GM21390 (cell line): ENCODE measurements around the gene RPS29.
A peak's percentile ranks its signal among the peaks of the same experiment; 100 is the strongest.
"Not testable (repeated sequence)": the region's sequence is repeated elsewhere in the genome, so short reads cannot be mapped to it uniquely, and the experiment has no call there.

Experiments used
- ATAC-seq: cut with Tn5 transposase; IDR thresholded peaks from one replicate; pipeline ENCODE4 v1.9.1; 2021; ENCODE audit not compliant: unreplicated experiment

RPS29 gene

DNA sequence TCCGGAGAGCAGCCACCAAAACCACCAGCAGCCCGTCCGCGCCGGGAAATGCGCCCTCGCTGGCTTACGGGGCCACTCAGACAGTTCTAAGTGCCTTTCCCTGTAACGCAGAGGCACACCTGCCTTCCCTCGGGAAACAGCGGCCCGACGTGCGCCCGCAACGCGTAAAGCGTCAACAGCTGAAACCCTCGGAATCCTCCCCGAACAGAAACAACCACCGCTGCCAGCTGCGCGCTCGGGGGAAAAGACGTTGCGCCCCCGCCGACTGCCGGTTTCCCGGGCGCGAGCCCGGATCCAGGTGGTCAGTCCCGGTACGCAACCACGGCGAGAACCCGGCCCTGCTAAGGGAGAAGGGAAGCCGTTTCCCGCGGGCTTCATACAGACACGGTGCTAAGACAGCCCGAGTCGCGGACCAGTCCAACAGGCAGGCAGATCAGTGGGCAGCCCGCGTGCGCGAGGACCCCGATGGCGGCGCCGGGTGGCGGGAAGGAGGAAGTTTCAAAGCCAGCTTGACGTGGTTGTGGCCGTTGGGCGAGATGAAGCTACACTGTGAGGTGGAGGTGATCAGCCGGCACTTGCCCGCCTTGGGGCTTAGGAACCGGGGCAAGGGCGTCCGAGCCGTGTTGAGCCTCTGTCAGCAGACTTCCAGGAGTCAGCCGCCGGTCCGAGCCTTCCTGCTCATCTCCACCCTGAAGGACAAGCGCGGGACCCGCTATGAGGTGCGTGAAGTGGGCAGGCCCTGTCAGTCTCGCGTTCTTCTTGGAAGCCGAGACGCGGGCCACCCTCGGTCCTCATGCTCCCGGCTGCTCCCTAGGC lies 12.5 kb upstream of the RPS29 start, which contains the start of gene LRR1:
Gene LRR1, plus strand, starts transcription at position 456 of the 816 bp plus-strand sequence. Its CDS starts 81 bp downstream, at position 537.
- ATAC-seq, result peak; percentile 47

DNA sequence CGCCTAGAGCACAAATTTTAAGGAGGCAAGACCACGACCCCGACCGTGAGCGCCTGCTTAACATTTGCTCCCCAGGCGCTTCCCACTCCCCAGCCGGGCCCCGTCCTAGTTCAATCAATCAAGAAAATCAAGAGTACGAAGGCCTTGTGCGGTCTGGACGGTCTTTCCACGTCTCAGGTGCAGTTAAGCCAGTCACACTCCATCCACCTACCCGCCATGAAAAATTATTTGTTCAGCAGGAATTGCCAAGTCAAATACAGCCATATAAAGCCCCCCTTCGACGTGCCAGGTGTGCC lies 12.0 kb upstream of the RPS29 start:
- no peak for ATAC-seq

DNA sequence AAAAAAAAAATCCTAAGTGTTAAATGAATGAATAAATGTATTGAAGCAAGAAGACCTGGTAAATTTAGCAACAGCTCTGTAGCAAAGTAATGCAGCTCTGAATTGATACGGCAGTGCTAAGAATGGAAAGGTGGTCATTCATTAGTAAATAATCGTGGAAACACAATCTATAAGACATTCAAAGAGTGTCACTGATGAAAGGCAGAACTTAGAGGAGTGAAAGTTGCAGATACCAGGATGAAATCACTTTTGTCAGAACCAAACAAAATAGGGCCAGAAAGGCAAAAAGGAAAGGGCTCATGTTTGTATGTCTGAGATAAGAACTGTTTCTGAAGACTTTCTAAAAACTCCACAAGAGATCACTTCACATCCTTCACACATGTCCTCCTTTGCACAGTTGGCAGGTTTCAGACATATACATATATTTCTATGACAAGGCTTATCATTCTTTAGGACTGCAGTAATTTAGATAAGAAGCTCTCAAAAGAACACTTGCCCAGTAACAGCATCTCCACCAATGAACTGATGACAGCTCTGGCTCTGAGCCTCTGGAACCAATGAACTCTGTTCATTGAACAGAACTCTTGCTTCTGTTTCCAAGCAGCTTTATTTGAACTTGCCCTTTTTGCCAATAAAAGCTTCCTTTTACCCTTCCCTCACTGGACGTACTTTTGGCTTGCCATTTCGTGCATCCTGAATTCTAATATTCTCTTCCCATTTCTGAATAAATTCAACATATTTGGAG lies 8.3 kb upstream of the RPS29 start:
- ATAC-seq, result no peak

DNA sequence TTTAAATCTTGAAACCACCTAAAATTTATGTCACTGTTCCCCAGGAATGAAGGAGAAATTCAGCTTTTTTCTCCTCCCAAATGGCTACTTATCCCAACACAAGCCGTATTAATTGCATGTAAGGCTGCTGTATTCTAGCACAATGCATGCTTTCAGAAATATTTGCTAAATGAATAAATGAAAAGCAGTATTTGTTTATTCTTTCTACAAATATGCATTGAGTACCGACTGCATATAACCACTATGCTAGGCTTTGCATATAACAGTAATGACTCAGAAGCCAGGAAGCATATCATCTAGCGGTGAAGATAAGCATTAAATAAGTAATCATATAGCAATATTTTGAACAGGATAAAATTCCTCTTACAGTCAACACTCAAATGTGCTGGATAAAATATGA lies 6.8 kb upstream of the RPS29 start:
- ATAC-seq, result no peak

DNA sequence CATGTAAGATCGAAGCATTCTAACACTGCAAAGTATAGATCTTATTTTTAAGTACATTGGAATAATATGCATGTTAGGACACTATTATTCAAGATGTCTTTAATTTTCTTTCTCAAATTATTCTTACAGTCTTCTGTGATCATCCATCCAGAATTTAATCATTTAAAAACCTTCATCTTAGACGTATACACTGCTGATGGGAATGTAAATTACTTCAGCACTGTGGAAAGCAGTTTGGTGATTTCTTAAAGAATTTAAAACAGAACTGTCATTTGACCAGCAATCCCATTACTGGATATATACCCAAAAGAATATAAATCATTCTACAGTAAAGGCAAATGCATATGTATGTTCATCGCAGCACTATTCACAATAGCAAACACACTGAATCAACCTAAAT lies 3.2 kb upstream of the RPS29 start:
- ATAC-seq, result no peak

DNA sequence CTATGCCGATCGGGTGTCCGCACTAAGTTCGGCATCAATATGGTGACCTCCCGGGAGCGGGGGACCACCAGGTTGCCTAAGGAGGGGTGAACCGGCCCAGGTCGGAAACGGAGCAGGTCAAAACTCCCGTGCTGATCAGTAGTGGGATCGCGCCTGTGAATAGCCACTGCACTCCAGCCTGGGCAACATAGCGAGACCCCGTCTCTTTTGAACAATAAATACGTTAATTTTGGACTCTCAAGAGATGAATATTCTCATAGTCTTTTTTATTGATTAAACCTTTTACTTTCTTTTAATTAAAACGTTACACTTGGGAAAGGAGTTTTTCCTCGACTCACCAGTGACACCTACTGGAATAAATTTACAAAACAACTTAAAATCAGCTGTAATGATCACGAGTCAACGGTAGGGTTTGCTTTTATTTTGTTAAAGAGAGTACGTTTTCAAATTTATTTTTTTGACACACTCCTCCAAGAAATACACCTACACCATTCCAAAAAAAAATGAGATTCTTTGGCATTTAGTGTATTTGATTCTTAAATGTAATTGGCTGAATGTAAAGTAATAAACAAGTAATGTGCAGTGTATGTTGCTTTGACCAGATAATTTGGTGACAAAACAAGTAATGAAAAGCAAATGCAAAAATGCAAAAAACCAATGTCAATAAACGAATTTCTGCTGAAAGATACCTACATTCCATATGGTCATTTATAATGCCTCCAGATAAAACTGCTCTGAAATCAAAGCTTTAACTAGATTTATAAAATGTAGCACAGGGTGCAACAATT lies 687 bp upstream of the RPS29 start:
- ATAC-seq, result peak; percentile 29

DNA sequence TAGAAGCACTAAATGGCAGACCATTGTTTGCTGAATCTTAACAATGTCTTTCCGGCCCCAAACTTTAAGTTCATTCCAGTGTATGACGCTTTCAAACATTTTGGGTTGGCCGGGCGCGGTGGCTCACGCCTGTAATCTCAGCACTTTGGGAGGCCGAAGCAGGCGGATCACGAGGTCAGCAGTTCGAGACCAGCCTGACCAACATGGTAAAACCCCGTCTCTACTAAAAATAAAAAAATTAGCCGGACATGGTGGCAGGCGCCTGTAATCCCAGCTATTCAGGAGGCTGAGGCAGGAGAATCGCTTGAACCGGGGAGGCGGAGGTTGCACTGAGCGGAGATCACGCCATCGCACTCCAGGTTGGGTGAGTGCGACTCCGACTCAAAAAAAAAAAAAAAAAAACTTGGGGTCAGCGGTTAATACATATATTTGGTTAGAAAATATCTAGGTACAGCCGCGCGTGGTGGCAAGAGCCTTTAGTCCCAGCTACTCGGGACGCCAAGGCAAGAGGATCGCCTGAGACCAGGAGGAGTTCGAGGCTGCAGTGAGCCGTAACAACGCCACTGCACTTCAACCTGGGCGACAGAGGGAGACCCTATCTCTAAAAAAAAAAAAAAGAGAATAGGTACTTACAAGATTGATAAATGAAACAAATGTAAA lies 1.1 kb downstream of the RPS29 start:
- ATAC-seq, result not testable (repeated sequence)

DNA sequence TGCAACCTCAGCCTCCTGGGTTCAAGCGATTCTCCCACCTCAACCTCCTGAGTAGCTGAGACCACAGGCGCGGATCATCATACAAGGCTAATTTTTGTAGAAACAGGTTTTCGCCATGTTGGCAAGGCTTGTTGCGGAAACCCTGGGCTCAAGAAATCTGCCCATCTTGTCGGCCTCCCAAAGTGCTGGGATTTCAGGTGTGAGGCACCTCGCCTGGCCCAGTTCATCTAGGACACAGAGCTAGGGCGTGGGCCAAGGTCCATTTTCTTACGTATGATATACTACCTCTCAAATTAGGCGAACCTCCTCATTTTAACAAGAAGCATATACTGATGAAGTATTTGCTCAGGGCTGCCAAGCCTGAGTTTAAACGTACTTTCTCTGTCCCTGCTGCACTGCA lies 2.1 kb downstream of the RPS29 start:
- ATAC-seq, result no peak

DNA sequence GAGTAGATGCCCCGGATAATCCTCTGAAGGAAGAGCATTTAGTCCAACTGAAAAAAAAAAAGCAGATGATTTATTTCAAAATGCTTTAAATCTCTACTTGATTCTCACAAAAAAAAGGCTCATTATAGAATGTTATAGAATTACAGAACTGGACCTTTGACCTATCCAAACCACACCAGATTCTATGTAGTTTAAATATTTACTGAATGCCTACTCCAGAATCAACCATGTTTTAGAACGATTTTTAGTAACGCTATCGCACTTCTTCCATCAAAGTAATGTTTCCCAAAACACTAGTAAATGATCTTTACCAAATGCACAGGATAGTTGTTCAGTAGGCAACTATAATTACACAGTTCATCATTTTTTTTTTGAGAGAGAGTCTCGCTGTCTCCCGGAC lies 2.6 kb downstream of the RPS29 start:
- ATAC-seq, result no peak

DNA sequence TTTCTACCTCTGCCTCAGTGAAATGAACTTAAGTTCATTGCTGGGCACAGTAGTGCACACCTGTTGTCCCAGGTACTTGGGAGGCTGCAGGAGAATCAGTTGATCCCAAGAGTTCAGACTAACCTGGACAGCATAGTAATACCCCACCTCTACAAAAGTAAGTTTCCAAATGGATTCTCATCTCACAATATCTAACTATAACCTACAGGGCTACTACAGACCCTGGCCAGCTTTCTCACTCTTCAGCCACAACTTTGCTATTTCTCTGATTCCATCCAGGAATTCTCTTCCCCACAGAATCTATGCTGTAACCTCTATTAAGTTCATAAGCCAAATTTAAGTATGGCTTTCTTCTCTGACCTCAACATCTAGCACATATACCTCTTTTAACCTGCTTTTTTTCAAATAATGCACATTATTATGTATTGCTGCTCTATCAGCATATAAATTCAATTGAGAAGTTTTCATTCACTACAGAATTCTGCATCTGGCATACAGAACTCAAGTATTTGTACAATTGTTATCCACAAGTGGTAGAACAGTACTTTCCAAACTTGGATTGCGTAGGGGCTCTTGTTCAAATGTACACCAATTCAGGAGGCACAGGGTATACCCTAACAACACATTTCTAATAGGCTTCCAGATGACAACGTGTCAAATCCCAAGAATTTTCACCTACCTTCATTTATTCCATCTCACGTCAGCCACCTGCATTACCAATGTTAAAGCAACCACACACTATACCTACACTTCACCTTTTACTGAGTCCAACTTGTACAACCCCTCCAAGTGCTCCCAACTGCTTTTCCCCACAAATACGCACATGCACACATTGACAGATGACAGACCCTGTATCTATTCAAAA lies 3.8 kb downstream of the RPS29 start:
- no peak for ATAC-seq

DNA sequence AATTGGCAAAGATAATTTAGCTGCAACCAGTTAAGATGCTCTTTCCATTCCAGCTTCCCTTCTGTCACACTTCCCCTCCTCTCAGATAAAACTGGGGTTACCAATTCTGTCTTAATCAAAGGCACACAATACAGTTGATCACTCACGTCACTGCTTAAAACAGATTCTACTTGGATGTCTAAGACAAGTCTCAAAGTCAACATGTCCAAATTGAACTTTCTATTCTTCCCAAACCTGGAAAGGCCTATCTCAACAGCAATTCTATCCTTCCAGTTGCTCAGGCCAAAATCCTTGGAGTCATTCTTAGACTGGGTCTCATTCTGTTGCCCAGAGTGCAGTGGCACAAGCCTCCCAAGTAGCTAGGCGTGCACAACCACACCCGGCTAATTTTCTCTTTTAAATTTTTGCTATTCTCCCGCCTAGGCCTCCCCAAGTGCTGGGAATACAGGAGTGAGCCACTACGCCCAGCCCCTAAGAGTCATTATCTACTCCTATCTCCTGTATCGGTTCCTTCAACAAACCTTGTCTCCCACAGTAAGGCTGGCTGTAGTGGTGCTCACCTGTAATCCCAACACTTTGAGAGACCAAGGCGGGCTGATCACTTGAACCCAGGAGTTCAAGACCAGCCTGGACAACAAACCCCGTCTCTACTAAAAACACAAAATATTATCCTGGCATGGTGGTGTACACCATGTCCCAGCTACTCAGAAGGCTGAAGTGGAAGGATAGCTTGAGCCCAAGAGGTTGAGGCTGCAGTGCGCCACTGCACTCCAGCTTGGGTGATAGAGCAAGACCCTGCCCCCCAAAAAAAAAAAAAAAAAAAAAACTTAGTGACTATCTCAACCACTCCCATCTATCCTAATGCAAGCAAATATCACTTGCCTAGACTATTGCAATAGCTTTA lies 4.7 kb downstream of the RPS29 start:
- ATAC-seq, result no peak

DNA sequence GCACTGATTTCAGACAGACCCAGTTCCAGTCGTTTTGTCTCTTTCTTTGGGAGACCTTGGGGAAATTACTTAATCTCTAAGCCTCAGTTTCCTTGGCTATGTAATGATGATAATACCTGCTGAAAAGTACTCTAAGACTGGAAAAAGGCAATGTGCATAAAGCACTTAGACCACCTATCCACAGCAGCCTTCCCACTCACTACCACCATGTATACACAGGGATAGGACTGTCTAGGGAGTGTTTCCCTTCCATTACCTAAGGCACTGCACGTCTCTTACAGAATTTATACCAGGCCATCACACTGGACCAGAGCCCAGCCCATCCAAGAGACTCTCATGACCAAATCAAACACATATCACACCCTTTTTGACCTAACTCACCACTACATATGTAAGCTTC lies 6.3 kb downstream of the RPS29 start:
- ATAC-seq, result no peak

DNA sequence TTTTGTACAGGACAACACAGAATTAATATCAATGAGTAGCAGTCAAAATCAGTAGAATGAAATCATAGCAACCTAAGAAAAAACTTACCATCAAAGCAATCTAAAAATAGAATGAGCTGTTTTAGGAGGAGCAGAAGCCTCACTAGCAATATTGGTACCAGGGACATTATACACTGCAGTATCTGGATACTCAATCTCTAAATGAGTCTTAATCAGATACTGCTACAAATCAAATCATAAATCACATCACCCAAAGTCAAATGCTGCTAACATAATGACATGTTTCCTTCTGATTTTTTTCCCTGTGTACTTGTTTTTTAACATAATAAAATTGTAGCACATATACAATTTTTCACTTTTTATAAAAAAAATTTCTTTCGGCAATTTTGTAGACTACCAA lies 8.0 kb downstream of the RPS29 start:
- no peak for ATAC-seq

DNA sequence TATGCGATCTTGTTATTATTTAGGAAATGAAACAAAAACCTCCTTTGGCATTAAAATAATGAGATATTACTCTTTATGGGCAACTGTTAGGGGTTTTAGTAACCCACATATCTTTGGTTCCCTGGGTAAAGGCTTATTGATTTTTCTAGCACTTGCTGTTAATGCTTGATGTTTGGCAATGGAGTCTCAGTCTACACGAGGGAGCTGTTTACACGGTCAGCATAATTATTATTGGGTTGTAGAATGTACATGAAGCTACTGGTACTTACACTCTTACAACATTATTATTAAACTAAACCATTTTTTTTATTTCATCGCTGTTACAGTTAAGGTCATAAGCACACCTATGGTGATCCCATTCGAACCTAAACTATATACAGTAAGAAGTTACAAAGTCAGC lies 12.1 kb downstream of the RPS29 start:
- no peak for ATAC-seq

DNA sequence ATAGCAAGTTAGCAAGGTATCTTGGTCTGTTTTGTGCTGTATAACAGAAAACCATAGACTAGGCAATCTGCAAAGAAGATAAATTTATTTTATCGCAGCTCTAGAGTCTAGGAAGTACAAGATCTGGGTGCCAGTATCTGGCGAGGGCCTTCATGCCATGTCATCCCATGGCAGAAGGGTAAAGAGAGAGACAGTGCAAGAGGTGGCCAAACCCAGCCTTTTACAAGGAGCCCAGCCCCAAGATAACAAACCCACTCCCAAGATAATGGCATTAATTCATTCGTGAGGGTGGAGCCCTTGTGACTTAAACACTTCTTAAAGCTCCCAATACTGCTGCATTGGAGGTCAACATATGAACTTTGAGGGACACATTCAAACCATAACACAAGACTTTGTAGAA lies 16.9 kb downstream of the RPS29 start:
- ATAC-seq, result no peak

DNA sequence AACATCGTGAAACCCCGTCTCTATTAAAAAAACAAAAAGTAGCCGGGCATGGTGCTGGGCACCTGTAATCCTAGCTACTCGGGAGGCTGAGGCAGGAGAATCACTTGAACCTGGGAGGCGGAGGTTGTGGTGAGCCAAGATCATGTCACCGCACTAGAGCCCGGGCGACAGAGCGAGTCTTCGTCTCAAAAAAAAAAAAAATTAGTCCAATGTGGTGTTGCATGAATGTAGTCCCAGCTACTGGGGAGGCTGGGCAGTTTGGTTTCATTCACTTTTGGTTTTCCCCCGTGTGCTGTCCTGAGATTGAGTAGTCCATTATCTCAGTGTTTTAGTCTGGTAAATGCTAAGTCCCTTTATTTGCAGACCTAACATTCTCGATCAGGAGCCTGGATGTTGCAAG lies 19.5 kb downstream of the RPS29 start:
- no peak for ATAC-seq

DNA sequence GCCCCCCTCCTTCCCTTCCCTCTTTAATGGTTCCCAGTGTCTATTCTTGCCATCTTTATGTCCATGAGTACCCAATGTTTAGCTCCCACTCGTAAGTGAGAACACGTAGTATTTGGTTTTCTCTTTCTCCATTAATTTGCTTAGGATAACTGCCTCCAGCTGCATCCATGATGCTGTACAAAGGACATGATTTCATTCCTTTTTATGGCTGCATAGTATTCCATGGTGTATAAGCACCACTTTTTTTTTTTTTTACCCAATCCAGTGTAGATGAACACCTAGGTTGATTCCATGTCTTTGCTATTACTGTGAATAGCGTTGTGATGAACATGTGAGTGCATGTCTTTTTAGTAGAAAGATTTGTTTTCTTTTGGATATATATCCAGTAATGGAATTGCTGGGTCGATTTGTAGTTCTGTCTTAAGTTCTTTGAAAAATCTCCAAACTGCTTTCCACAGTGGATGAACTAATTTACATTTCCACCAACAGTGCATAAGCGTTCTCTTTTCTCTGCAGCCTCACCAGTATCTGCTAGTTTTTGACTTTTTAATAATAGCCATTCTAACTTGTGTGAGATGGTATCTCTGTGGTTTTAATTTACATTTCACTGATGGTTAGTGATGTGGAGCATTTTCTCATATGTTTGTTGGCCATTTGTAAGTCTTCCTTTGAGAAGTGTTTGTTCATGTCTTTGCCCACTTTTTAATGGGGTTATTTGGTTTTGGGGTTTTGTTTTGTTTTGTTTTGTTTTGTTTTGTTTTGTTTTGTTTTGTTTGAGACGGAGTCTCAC lies 26.0 kb downstream of the RPS29 start:
- no peak for ATAC-seq

DNA sequence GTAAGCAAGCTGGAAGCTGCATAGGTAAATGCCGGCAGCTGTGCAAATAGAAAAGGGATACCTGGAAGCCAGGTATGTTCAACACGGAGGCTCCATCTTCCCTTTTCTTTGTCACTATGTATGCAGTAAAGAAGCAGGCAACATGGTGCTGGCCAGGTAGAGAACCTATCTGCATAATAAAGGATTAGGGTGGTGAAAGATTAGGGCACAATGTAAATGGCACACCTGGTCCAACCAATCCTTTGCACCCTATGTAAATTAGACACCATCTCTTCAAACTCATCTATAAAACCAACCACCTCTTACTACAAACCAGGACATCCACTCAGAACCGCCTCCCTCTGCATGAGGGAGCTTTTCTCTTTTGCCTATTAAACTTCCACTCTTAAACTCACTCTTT lies 32.3 kb downstream of the RPS29 start:
- ATAC-seq, result no peak

DNA sequence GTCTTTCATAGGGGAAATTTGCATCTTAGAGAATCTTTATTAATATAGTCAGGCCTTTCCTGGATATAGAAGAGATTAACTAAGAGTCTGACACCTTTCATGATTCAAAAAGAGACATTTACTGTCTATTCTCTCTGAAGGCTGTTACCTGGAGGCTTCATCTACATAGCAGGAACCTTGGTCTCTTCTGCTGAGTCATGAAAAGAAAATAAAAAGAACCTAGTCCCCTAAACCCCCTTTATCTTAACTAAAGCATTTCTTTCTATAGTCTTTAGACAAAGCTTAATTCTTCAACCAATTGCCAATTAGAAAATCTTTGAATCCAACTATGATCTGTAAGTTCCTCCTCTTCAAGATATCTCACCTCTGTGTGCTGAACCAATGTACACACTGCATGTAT lies 33.1 kb downstream of the RPS29 start:
- ATAC-seq, result no peak
